RWPE1 (cell line): ENCODE measurements around the gene LIN37.

ENCODE experiments used
- CTCF ChIA-PET: fragments of 350-600 bp; sonication (Branson Sonifier 250); formaldehyde crosslinking; extraction: SDS; loops from one replicate; lab custom pipeline; 2021; lab: Yijun Ruan, JAX
- POLR2A ChIA-PET: fragments of 400-600 bp; formaldehyde crosslinking; extraction: SDS; loops from one replicate; lab custom pipeline; 2020; ENCODE audit warnings: antibody characterized with exemption; ENCODE audit not compliant: low non-redundant PET; lab: Yijun Ruan, JAX
- DNase-seq: peaks from one replicate; pipeline ENCODE4 v3.0.0; 2012; ENCODE audit warnings: low spot score
- H3K27ac ChIP-seq: fragments of 450-650 bp; 2 replicates; pipeline ENCODE4 v1.5.1; 2017
- CTCF ChIP-seq: fragments of 450-650 bp; conservative IDR thresholded peaks from 2 replicates; pipeline ENCODE4 v1.5.1; 2017; ENCODE audit warnings: low read depth, mild to moderate bottlenecking

LIN37 gene

GRCh38 chr19:35729021-35729420 lies 19.4 kb upstream of the LIN37 start:
- POLR2A ChIA-PET: no interaction called here
- CTCF ChIA-PET: no interaction called here
- DNase-seq: no peak
- H3K27ac ChIP-seq: no peak overlapping the region
- no peak for TF ChIP-seq CTCF

DNA sequence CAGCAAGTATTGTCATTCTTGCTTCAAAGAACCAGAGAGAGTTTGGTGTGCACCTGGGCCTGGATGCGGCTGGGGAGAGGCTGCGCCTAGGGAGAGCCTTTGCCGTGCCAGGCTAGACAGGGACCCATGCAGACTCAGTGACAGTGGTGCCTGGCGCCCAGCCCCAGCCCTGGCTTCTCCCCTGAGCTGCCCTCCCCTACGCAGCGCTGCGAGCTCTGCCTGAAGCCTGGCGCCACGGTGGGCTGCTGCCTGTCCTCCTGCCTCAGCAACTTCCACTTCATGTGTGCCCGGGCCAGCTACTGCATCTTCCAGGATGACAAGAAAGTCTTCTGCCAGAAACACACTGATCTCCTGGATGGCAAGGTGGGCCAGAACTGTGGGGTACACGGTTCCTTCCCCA lies 18.6 kb upstream of the LIN37 start:
- DNase-seq: no peak
- TF ChIP-seq CTCF: no peak
- H3K27ac ChIP-seq: no peak overlapping the region
- ChIA-PET CTCF (no interaction called here), POLR2A (no interaction called here)

DNA sequence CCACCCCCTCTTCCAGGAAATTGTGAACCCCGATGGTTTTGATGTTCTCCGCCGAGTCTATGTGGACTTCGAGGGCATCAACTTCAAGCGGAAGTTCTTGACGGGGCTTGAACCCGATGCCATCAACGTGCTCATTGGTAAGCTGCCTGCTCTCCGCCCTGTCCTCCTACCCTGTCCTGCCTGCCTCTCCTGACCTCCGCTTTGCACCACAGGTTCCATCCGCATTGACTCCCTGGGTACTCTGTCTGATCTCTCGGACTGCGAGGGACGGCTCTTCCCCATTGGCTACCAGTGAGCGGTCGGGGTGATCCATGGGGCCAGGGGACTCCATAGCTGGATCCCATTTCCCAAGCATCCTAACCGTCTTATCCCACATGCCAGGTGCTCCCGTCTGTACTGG lies 18.1 kb upstream of the LIN37 start:
- H3K27ac ChIP-seq: no peak overlapping the region; the same call in 1 of the 2 replicates
- DNase-seq: no peak
- CTCF ChIA-PET: interaction anchor here (0.7 kb wide), 1 partner anchor 18 kb away, joined by 6 read pairs; no protein-coding TSS in a partner anchor
- TF ChIP-seq CTCF: no peak
- POLR2A ChIA-PET: interaction anchor here (0.6 kb wide), 1 partner anchor 513 kb away, joined by 3 read pairs; no protein-coding TSS in a partner anchor

DNA sequence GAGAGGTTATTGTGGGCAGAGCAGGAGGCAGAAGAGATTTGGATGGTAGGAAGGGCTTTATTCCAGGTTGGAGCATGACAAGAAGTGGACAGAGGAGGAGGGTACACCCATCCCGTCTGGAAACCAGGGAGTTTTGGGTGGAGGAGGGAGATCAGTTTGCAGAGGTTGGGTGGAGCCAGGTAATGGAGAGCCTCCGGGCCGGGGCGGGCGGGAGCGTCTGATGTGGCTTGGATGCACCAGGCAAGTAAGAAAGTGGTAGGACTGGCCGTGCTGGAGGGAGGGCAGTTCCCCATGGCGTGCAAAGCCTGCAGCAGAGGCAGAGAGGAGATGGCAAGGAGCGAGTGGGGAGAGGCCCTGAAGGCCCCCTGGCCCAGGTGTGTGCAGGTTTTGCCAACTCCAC lies 17.0 kb upstream of the LIN37 start:
- TF ChIP-seq CTCF: no peak
- DNase-seq: no peak
- POLR2A ChIA-PET: no interaction called here
- CTCF ChIA-PET: no interaction called here
- H3K27ac ChIP-seq: peak overlapping the region; percentile 2

DNA sequence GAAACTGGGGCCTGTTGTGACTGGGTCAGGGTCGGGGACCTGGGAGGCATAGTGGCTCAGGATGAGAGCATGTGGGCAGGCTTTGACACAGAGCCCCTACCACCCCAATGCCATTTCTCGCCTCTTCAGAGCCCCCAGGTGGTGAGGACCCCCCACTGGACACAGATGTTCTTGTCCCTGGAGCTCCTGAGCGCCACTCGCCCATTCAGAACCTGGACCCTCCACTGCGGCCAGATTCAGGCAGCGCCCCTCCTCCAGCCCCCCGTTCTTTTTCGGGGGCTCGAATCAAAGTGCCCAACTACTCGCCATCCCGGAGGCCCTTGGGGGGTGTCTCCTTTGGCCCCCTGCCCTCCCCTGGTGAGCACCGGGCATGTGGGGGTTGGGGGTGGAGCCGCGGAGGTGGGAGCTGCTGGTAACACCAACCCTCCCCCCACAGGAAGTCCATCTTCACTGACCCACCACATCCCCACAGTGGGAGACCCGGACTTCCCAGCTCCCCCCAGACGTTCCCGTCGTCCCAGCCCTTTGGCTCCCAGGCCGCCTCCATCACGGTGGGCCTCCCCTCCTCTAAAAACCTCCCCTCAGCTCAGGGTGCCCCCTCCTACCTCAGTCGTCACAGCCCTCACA lies 16.5 kb upstream of the LIN37 start:
- ChIA-PET CTCF (no interaction called here), POLR2A (interaction anchor here (0.6 kb wide), 1 partner anchor 12 kb away, joined by 6 read pairs; no protein-coding TSS in a partner anchor)
- DNase-seq: no peak
- peak overlapping the region; percentile 32; the same call in 1 of the 2 replicates for H3K27ac ChIP-seq
- TF ChIP-seq CTCF: no peak

DNA sequence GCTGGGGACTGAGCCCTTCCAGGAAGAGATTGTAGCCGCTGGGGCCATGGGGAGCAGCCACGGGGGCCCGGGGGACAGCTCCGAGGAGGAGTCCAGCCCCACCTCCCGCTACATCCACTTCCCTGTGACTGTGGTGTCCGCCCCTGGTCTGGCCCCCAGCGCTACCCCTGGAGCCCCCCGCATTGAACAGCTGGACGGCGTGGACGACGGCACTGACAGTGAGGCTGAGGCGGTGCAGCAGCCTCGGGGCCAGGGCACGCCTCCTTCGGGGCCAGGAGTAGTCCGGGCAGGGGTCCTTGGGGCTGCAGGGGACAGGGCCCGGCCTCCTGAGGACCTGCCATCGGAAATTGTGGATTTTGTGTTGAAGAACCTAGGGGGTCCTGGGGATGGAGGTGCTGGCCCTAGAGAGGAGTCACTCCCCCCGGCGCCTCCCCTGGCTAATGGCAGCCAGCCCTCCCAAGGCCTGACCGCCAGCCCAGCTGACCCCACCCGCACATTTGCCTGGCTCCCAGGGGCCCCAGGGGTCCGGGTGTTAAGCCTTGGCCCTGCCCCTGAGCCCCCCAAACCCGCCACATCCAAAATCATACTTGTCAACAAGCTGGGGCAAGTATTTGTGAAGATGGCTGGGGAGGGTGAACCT lies 15.7 kb upstream of the LIN37 start:
- peak overlapping the region; percentile 32; the same call in 1 of the 2 replicates for H3K27ac ChIP-seq
- no peak for DNase-seq
- ChIA-PET POLR2A (interaction anchor here (0.6 kb wide), 1 partner anchor 11 kb away, joined by 6 read pairs; no protein-coding TSS in a partner anchor), CTCF (no interaction called here)
- no peak for TF ChIP-seq CTCF
